Thyroid gland (tissue), 4 donors: ENCODE results near the gene CFAP299. TPM values are rescaled to one million over a fixed set of nuclear protein-coding genes. Genes with fewer than 3 reads are reported as not detected.

Experiments
- DNase-seq, 2 donors: peaks; one replicate each; pipeline ENCODE4 v3.0.0-alpha.2; 2019
- H3K27ac ChIP-seq, 3 donors: fragments of 200-600 bp; sonication (generic); 1 replicate in 2 of 3; 2 replicates in 1 of 3; pipeline ENCODE4 v1.5.1; 2016 to 2019; ENCODE audit warnings: mild to moderate bottlenecking in 1 of 3, moderate library complexity in 1 of 3
- H3K27me3 ChIP-seq: fragments of 200-600 bp; sonication (generic); one replicate; pipeline ENCODE4 v1.5.1; 2019
- H3K36me3 ChIP-seq, 2 donors: fragments of 200-600 bp; sonication (generic); one replicate each; pipeline ENCODE4 v1.5.1; 2016 to 2019
- H3K4me1 ChIP-seq, 2 donors: fragments of 200-600 bp; sonication (generic); one replicate each; pipeline ENCODE4 v1.5.1; 2017 to 2019
- H3K4me3 ChIP-seq, 3 donors: fragments of 200-600 bp; sonication (generic); replicated peaks in 1 of 3; 1 replicate in 2 of 3; 2 replicates in 1 of 3; pipeline ENCODE4 v1.5.1; 2016; ENCODE audit warnings: mild to moderate bottlenecking in 1 of 3
- H3K9me3 ChIP-seq: fragments of 200-600 bp; sonication (generic); one replicate; pipeline ENCODE4 v1.5.1; 2017
- CTCF ChIP-seq, 6 experiments: fragments of 200-600 bp in 3 of 6; fragments of 450-650 bp in 3 of 6; sonication (generic) in 3 of 6; IDR thresholded peaks; one replicate each; pipeline ENCODE4 v1.5.1; 2016 to 2019; ENCODE audit warnings: antibody characterized with exemption in 6 of 6, mild to moderate bottlenecking in 2 of 6, inconsistent platforms in 1 of 6, moderate library complexity in 1 of 6
- POLR2A ChIP-seq, 2 donors: fragments of 450-650 bp; IDR thresholded peaks; one replicate each; pipeline ENCODE4 v1.6.1; 2017; ENCODE audit warnings: antibody characterized with exemption in 2 of 2, mild to moderate bottlenecking in 2 of 2, moderate library complexity in 1 of 2
- WGBS, 2 donors: methylation state at CpG; one replicate each; pipeline ENCODE4 v1.1.5; 2017; 5-methylcytosine and 5-hydroxymethylcytosine counted together
- intact Hi-C: fragments of 100-400 bp; cut with DNase I; formaldehyde crosslinking; loops from one replicate; pipeline ENCODE4 v1.15.1; 2023
- total RNA-seq, 4 donors: library from RNA; depleted of rRNA; stranded (reverse); fragments of >200 nt; gene quantifications; one replicate each; pipeline ENCODE4 v1.2.3, GENCODE V29; 2016

Gene CFAP299
- total RNA-seq, 4 donors from 2014 or later, result 1.3 to 2.8 (median 2.7) TPM; not detected in 1

GRCh38 chr4:80492761-80493160 is 157.2 kb downstream of the CFAP299 start:
- Histone ChIP-seq H3K36me3 (no peaks in the 10 kb centered on the region), H3K27ac (no peak overlapping the region), H3K9me3 (no peaks in the 10 kb centered on the region), H3K4me1 (no peaks in the 10 kb centered on the region), H3K4me3 (no peak overlapping the region), H3K27me3 (no peaks in the 10 kb centered on the region)
- 75 to 80% methylated on average over 1 of the region's 1 CpG for WGBS, 2 donors
- intact Hi-C loops, result no loop called here
- TF ChIP-seq POLR2A (IDR thresholded peaks at IDR 0.05), result no peak
- TF ChIP-seq CTCF (IDR thresholded peaks at IDR 0.05), result no peak
- DNase-seq, result peak in 1 of 2 donors; percentile 8

- 66 to 73% methylated on average over 1 of the region's 1 CpG for WGBS, 2 donors
- Histone ChIP-seq H3K4me1 (no peaks in the 10 kb centered on the region), H3K36me3 (no peaks in the 10 kb centered on the region), H3K9me3 (no peaks in the 10 kb centered on the region), H3K27ac (no peak overlapping the region), H3K4me3 (no peak overlapping the region), H3K27me3 (no peaks in the 10 kb centered on the region)
- no peak for TF ChIP-seq POLR2A (IDR thresholded peaks at IDR 0.05)
- TF ChIP-seq CTCF (IDR thresholded peaks at IDR 0.05), result no peak
- intact Hi-C loops, result no loop called here
- no peak for DNase-seq
These were observed 160.3 kb downstream of the CFAP299 start for GRCh38 chr4:80495865-80496264.

DNA sequence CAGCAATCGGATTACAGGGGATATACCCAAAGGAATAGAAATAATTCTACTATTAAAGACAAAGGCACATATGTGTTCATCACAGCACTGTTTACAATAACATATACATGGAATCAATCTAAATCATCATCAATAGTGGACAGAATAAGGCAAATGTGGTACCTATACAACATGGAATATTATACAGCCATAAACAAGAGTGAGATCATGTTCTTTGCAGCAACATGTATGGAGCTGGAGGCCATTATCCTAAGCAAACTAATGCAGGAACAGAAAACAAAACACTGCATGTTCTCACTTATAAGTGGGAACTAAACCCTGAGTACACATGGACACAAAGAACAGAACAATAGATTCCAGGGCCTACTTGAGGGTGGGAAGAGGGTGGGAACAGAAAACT is 163.2 kb downstream of the CFAP299 start:
- no peak for DNase-seq
- Histone ChIP-seq H3K27ac (no peak overlapping the region), H3K9me3 (no peaks in the 10 kb centered on the region), H3K4me3 (no peak overlapping the region), H3K4me1 (no peaks in the 10 kb centered on the region), H3K36me3 (no peaks in the 10 kb centered on the region), H3K27me3 (no peaks in the 10 kb centered on the region)
- intact Hi-C loops, result no loop called here
- WGBS, 2 donors, result 84 to 91% methylated on average over 1 of the region's 1 CpG
- no peak for TF ChIP-seq POLR2A (IDR thresholded peaks at IDR 0.05)
- no peak for TF ChIP-seq CTCF (IDR thresholded peaks at IDR 0.05)

DNA sequence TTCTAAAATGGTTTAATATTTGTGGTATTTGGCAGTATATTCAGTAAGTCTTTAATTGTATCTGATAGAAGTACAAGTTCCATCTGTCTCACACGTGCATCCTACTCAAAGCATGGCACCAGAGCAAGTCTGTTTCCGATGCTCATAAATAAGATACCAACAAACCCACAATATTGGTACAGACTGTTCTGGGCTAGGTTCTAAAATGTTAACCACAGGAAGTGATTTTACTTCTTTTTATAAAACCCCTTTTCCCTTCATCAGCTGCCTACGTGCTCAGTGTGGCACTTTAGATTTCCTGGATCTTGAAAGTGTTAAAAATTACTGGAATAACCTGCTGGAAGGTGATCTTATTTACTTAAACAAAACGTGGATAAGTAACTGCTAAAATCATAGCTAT is 165.1 kb downstream of the CFAP299 start:
- Histone ChIP-seq H3K36me3 (no peaks in the 10 kb centered on the region), H3K9me3 (no peaks in the 10 kb centered on the region), H3K27me3 (no peaks in the 10 kb centered on the region), H3K4me3 (no peak overlapping the region), H3K27ac (no peak overlapping the region), H3K4me1 (no peaks in the 10 kb centered on the region)
- intact Hi-C loops, result no loop called here
- no peak for TF ChIP-seq CTCF (IDR thresholded peaks at IDR 0.05)
- no peak for TF ChIP-seq POLR2A (IDR thresholded peaks at IDR 0.05)
- DNase-seq, result no peak
- 68 to 71% methylated on average over 4 of the region's 4 CpGs for WGBS, 2 donors

DNA sequence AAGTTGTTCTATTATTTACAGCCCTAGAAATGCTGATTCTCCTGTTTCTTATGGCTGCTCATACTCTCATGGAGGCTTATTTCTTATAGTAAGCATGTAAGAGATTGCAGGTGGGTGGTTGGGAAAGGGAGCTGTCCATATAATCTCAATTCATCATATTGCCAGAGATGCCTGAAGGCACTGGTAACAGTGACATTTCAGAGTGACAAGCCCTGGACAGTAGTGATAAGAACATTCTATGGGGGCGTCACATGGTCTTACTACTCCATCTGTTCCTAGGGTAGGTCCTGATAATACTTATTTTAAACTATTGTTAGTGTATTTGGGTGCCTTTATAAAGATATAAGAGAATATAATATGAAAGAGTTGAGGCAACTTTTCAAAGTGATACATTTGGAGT is 171.5 kb downstream of the CFAP299 start:
- H3K27ac ChIP-seq, result no peak overlapping the region
- H3K4me1 ChIP-seq, result no peaks in the 10 kb centered on the region
- no peaks in the 10 kb centered on the region for H3K9me3 ChIP-seq
- no peaks in the 10 kb centered on the region for H3K36me3 ChIP-seq
- 88 to 93% methylated on average over 1 of the region's 1 CpG for WGBS, 2 donors
- no peak overlapping the region for H3K4me3 ChIP-seq
- H3K27me3 ChIP-seq, result no peaks in the 10 kb centered on the region
- DNase-seq, result no peak
- TF ChIP-seq CTCF (IDR thresholded peaks at IDR 0.05), result no peak
- no peak for TF ChIP-seq POLR2A (IDR thresholded peaks at IDR 0.05)
- intact Hi-C loops, result no loop called here
